ENCODE data around the gene CHST6.
"Not testable (repeated sequence)": the region's sequence is repeated elsewhere in the genome, so short reads cannot be mapped to it uniquely, and the experiment has no call there.

Gene CHST6

DNA sequence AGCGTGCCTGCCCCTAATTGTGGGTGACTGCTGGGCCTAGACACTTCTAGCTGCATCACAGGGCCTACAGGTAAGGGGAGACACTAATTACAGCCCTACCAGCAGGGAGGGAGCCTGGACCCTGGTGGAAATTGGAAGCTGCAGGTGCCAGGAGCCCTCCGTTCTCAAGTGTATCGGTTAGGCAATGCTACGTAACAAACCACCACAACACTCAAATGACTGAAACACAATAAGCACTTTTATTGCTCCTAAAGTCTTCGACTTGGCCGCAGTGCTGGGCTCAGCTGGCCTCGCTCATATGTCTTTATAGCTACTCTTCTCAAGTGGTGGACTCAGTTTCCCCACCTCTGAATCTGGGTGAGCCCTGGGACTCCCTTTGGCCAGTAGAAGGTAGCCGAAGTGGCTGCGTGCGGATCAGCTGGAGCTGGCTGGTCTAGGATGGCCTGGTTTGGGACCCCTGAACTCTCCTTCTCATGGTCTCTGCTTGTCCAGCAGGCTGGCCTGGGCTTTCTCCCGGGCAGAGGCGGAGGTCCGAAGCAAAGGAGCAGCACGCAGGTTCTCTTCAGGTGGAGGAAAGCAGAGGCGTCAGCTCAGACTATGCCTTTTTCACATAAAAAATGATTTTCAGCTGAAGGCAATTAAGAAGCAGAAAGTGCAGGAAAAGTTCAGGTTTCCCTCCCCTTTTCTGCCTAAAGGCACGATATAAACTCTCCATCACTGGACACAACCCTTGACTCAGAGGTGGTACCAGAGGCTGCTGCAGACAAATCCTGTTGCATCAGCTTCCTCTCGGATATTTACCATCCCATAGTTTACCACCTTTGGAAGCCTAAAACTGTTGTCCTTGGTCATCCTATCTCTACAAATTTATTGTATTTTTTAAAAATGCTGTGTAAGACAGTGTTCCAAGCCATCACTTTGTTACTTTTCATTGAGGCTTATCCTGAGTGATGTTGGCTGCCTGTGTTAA lies 22.0 kb downstream of the CHST6 start:
- DNase-seq (ENCODE audit: insufficient read length, low spot score) (no peak), FAIRE-seq (no peak)
- TF ChIP-seq, protein P1, sequence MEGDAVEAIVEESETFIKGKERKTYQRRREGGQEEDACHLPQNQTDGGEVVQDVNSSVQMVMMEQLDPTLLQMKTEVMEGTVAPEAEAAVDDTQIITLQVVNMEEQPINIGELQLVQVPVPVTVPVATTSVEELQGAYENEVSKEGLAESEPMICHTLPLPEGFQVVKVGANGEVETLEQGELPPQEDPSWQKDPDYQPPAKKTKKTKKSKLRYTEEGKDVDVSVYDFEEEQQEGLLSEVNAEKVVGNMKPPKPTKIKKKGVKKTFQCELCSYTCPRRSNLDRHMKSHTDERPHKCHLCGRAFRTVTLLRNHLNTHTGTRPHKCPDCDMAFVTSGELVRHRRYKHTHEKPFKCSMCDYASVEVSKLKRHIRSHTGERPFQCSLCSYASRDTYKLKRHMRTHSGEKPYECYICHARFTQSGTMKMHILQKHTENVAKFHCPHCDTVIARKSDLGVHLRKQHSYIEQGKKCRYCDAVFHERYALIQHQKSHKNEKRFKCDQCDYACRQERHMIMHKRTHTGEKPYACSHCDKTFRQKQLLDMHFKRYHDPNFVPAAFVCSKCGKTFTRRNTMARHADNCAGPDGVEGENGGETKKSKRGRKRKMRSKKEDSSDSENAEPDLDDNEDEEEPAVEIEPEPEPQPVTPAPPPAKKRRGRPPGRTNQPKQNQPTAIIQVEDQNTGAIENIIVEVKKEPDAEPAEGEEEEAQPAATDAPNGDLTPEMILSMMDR (IDR thresholded peaks at IDR 0.05; ENCODE audit: insufficient read depth, missing control alignments), result no peak

DNA sequence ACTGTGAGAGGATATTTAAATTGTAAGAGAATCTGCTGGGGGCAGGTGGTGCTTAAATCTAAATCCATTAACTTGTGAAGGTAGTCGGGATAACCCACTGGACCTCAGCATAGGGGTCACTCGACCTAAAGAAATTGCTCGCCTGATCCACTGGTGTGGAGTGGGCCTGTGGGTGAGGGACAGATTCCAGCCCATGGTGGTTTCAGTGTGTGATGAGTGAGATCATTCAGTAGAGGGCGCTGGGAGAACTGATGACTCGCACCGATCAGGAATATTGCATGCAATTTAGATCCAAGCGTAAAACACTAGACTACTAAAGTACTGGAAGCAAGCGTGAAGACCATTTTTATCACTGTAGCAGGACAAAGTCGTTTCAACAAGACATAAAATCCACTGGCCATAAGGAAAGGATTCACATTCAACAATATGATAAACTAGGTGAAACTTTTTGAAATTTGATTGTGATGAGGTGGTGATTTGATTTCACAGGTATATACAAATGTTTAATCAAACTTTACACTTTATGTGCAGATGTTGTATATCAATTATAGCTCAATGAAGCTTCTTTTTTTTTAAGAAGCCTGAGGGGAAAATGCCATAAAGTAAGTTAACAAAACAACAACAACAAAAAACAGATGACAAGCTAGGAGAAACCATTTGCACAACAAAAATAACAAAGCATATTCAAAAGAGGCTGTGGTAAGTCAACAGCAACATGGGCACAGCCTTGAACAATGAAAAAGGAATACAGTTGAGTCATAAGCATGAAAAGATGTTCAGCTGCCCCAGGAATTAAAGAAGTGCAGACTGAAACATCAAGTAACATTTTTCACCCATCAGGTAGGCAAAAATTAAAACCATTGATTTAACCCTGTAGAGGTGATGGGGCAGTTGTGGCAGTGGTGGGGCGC lies 23.3 kb downstream of the CHST6 start:
- DNase-seq (ENCODE audit: insufficient read length, low spot score), result peak; percentile 40
- TF ChIP-seq, protein P1 (IDR thresholded peaks at IDR 0.05; ENCODE audit: insufficient read depth, missing control alignments), result peak; percentile 87
- no peak for FAIRE-seq

- DNase-seq (ENCODE audit: insufficient read length, low spot score) (no peak), FAIRE-seq (no peak)
- TF ChIP-seq, protein P1 (IDR thresholded peaks at IDR 0.05; ENCODE audit: insufficient read depth, missing control alignments), result no peak
Measured at GRCh38 chr16:75466760-75467159, 28.5 kb downstream of the CHST6 start.

- DNase-seq (ENCODE audit: insufficient read length, low spot score), result peak; percentile 51
- TF ChIP-seq, protein P1 (IDR thresholded peaks at IDR 0.05; ENCODE audit: insufficient read depth, missing control alignments), result peak; percentile 99
- no peak for FAIRE-seq
Measured at GRCh38 chr16:75464122-75464918, 30.9 kb downstream of the CHST6 start, which contains the start of gene TMEM170A. Gene TMEM170A (minus strand): TSS chr16:75464689. CDS start chr16:75464600, 89 bp downstream.

DNA sequence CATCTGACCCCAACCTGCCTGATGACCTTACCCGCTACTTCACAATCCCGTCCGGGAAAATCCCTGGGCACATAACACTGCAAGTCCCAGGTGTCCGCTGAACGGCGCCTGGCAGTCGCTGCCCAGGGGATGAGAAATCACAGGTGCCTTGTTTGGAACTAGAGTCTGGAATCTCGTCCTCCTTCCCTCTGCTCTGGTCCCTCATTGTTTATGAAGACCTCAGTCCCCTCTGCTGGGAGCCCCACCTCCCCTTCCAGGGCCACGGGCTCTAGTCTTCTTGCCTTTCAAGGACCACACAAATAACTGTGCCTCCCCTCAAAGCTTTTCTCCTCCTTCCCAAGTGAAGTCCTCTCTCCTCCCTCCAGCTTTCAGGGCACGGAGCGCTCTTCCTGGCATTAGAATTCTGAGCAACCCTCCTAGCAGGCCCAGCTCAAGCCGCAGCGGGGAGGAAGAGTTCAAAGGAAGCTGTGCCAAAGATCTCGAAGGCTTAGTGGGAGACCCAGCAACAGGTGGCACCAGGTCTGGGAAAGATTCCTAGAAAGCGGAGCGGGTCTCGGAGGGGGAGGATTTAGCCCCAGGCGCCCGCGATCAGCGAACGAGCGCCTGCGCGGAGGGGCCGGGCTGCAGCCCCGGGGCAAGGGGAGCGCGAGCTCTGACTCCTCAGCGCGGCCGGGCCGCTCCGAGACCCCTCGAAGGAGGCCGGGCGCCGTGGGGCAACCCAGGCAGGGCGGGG lies 31.7 kb downstream of the CHST6 start:
- FAIRE-seq; DNase-seq (ENCODE audit: insufficient read length, low spot score): not testable (repeated sequence)

- no peak for FAIRE-seq
- no peak for DNase-seq (ENCODE audit: insufficient read length, low spot score)
- TF ChIP-seq, protein P1 (IDR thresholded peaks at IDR 0.05; ENCODE audit: insufficient read depth, missing control alignments), result no peak
Measured at GRCh38 chr16:75462806-75463205, 32.4 kb downstream of the CHST6 start.

Data from D721Med (cell line).